Stimulated activated CD8-positive, alpha-beta memory T cell treated with anti-CD3 and anti-CD28 coated beads, Interleukin-15, amount 100 ng/mL, for 1 hour (primary cell): Measurements from ENCODE around the gene ZNF532.
"Not testable (repeated sequence)": the region's sequence is repeated elsewhere in the genome, so short reads cannot be mapped to it uniquely, and the experiment has no call there.

Source experiments
- DNase-seq: peaks from one replicate; pipeline ENCODE4 v3.0.0-alpha.2; 2020; ENCODE audit warnings: low read depth

Gene ZNF532, protein sequence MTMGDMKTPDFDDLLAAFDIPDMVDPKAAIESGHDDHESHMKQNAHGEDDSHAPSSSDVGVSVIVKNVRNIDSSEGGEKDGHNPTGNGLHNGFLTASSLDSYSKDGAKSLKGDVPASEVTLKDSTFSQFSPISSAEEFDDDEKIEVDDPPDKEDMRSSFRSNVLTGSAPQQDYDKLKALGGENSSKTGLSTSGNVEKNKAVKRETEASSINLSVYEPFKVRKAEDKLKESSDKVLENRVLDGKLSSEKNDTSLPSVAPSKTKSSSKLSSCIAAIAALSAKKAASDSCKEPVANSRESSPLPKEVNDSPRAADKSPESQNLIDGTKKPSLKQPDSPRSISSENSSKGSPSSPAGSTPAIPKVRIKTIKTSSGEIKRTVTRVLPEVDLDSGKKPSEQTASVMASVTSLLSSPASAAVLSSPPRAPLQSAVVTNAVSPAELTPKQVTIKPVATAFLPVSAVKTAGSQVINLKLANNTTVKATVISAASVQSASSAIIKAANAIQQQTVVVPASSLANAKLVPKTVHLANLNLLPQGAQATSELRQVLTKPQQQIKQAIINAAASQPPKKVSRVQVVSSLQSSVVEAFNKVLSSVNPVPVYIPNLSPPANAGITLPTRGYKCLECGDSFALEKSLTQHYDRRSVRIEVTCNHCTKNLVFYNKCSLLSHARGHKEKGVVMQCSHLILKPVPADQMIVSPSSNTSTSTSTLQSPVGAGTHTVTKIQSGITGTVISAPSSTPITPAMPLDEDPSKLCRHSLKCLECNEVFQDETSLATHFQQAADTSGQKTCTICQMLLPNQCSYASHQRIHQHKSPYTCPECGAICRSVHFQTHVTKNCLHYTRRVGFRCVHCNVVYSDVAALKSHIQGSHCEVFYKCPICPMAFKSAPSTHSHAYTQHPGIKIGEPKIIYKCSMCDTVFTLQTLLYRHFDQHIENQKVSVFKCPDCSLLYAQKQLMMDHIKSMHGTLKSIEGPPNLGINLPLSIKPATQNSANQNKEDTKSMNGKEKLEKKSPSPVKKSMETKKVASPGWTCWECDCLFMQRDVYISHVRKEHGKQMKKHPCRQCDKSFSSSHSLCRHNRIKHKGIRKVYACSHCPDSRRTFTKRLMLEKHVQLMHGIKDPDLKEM (N-terminal part only)

DNA sequence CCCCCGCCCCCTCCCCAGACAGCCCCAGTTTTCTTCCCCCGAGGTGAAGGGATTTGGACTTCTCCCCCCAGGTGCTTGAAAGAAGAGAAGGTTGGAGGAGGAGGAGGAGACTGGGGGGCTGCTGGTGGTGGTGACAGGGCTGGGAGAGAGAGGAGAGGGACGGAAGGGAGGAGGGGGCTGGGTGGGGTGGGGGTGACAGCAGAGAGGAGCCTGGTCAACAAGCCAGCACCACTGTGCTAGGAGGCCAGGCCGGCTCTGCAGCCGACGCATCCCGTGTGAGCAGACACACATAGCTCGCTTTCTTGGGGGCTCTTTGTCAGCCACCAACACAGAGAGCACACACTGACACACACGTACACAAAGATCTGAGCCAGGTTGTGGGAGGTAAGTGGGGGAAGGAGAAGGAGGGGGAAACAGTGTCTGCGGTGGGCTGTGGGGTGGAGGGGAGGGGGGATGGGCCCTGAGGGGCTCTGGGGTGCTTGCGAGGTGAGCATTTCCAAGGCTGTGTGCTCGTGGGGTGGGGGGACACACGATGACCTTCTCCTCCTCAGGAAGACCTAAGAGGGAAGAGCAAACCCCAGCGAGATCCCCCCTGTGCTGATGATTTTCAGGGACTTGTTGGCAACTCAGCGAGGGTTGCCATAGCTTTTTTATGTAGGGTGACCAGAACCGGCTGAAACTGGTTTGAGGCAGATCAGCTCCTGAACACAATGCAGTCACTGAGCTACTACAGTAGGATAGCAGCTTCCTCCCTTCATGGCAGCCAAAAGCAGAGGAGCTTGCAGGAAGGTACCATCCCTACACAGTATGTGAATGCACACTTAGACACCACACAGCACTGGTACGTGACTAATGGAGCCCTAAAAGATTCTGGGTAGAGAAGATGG is at the start of gene ZNF532:
Gene ZNF532, plus strand, starts transcription at position 732 of the 887 bp plus-strand sequence. CDS start 53,411 bp downstream, outside the sequence.
- no peak for DNase-seq

DNA sequence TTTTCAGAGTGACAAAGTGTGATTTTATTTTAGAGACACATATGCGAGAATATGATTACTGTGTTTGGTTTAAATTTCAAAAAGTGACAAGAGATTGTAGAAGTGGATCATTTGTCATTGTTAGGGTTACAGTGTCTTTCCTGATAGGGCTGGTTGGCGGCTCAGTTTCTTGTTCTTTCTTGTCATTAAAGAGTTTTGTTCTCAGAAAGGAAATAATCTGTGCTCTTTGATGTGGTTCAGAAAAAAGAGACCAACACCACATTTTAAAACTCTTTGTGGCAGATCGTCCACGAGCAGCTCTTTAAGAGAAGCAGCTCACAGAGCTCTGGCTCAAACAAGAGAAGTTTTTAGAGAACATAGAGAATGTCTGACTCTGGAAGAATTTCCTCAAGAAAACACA is 45.6 kb upstream of the ZNF532 start:
- DNase-seq = no peak

DNA sequence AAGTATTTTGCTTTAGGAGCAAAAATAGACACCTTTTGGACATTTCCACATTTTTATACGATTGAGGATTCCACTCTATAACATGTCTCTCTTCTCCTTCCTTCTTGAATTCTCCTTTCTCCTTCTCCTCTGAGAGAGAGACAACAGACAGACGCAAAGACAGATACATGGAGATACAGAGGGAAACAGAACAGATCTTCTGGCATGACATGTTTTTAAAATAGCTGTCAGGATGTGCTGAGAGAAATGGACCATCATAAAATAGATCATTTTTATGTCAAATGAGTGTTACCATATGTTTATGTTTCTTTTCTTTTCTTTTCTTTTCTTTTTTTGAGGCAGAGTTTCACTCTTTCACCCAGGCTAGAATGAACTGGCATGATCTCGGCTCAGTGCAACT is 44.4 kb upstream of the ZNF532 start:
- no peak for DNase-seq

DNA sequence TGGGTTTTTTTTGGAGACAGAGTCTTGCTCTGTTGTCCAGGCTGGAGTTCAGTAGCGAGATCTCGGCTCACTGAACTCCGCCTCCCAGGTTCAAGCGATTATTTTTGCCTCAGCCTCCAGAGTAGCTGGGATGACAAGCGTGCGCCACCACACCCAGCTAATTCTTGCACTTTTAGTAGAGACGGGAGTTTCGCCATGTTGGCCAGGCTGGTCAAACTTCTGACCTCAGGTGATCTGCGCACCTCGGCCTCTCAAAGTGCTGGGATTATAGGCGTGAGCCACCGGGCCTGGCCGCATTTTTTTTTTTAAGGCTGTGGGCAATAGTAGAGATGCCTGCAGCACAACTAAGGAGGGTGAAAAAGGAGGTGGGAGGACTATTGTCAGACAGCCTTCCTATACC is 41.7 kb upstream of the ZNF532 start:
- DNase-seq = no peak

DNA sequence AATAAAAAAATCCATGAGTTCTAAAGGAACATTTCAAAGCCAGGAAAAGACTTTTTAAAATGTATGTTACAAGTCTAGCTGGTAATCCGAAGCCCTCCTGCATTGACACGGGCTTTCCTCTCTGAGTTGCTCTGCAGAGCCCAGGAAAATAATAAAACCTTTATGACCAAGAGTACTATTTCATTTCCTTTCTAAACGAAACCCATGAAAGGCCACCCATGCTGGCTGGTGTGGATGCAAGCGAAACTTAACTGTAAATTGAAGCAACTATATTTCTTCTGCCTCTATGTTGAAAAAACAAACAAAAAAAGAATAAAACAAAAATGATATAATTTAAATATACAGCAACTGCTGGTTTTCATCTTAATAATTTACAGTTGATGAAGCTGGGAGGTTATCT is 41.3 kb upstream of the ZNF532 start:
- DNase-seq = no peak

DNA sequence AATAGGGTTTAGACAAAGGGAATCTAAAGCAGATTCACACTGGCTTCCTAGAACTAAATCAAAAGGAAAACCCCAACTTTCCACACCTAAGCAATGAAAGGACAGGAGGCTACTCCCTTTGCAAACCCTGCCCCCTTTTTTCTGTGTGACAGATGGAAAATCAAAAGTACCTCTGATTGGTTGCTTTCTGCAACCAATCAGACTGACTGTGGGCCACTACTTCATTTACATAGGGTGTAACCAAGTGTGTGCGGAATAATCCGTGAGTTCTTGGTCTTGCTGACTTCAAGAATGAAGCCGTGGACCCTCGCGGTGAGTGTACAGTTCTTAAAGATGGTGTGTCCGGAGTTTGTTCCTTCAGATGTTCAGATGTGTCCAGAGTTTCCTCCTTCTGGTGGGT is 37.8 kb upstream of the ZNF532 start:
- not testable (repeated sequence) for DNase-seq

DNA sequence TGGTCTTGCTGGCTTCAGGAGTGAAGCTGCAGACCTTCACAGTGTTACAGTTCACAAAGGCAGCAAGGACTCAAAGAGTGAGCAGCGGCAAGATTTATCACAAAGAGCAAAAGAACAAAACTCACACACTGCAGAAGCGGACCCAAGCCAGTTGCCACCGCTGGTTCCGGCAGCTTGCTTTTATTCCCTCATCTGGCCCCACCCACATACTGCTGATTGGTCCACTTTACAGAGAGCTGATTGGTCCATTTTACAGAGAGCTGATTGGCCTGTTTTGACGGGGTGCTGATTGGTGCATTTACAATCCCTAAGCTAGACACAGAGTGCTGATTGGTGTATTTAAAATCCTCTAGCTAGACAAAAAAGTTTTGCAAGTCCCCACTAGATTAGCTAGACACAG is 37.2 kb upstream of the ZNF532 start:
- no peak for DNase-seq

DNA sequence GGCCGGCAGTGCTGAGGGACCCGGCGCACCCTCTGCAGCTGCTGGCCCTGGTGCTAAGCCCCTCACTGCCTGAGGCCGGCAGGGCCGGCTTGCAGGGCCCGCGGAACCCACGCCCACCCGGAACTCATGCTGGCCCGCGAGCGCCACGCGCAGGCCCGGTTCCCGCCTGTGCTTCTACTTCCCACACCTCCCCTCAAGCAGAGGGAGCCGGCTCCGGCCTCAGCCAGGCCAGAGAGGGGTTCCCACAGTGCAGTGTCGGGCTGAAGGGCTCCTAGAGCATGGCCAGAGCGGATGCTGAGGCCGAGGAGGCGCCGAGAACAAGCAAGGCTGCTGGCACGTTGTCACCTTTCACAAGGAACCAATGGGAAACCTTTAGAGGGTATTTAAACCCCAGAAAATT is 36.8 kb upstream of the ZNF532 start:
- no peak for DNase-seq

DNA sequence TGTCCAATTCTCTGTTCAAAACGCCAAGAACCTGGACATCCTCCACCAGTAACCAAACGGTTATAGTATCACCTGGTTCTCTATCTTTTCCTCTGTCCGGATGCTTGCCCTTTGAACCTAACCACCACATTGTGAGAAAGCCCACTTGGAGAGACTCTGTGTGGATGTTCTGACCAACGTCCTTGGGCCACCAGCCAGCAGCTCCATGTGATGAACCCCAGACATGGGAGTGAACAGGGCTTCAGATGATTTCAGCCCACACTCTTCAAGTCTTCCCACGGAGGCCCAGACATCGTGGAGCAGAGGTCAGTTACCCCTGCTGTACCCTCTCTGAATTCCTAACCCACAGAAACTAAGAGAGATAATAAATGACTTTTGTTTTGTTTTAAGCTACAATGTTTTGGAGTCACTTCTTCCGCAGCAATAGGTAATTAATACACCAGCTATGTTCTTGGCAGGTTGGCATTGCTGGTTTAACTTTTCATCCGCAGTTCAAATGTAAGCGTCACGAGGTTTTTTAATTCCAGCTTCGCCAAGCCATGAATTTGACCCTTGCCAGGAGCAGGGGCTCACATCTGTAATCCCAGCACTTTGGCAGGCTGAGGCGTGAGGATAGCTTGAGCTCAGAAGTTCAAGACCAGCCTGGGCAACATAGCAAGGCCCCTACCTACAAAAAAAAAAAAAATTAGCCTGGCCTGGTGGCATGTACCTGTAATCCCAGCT is 36.1 kb upstream of the ZNF532 start:
- no peak for DNase-seq

DNA sequence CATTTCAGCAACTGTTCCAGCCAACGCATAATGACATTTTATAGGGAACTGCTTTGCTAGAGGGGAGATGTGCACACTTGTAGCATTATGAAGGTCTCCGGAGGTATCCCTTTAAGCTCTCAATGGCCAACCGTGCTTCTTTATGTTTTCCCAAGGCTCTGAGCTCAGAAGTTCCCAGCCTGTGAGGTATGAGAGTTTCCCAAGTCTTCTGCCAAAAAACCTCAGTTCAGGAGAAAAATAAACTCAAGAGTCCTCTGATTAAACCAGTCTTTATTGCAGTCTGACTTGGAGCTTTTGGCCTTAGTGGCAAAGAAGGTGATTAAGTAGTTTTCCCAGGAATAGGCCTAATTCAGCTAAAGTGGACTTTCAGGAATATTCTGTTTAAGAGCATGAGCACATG is 35.4 kb upstream of the ZNF532 start:
- DNase-seq = no peak

DNA sequence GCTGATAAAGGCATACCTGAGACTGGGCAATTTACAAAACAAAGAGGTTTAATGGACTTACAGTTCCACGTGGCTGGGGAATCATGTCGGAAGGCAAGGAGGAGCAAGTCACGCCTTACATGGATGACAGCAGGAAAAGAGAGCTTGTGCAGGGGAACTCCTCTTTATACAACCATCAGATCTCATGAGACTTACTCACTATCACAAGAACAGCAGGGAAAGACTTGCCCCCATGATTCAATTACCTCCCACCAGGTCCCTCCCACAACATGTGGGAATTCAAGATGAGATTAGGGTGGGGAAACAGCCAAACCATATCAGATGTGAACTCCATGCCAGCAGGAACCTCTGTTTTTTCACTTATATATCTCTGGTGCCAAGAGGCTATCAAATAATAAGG is 34.8 kb upstream of the ZNF532 start:
- DNase-seq = not testable (repeated sequence)

DNA sequence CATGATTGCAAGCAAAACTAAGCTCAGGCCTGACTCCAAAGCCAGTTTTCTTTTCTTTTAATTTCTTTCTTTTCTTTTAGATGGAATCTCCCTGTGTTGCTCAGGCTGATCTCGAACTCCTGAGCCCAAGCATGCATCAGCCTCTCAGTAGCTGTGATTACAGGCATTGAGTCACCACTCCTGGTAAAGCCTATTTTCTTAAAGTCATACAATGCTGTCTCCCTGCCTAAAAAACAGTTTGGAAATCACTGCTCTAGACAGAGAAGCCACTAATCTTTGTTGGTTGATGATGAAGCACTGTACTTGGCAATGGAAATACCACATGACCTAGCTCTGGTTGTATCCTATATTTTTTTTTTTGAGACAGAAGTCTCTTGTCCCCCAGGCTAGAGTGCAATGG is 33.1 kb upstream of the ZNF532 start:
- no peak for DNase-seq

DNA sequence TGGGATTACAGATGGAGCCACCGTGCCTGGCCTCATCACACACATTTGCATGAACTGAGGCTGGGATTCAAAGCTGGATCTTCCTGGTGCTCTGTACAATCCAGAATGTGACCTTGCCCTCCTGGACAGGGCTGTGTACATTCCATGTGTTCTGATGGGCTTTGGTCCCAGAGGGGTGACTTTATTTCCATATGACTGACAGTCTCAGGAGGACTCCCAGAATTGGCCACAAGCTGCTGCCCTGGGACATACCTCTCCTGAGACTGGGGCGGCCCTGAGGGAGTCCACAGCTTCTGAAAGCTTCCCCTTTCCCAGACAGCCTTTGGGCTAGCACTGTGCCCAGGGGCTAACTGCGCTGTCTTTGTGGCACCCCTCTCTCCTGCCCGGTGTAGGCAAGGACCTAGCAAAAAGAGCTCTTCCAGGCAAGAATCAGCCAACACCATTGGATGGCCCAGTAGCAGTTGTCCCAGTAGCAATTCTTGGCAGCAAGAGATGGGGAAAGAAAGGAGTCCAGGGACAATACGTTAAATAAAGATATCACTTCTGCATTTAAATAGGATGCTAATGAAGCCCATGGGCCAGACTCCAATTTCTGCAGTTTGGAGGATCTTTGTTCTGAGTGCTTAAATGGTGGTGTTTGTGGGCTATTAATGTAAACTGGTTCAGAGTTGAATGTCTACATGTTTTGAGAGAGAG is 26.4 kb upstream of the ZNF532 start:
- DNase-seq = no peak

DNA sequence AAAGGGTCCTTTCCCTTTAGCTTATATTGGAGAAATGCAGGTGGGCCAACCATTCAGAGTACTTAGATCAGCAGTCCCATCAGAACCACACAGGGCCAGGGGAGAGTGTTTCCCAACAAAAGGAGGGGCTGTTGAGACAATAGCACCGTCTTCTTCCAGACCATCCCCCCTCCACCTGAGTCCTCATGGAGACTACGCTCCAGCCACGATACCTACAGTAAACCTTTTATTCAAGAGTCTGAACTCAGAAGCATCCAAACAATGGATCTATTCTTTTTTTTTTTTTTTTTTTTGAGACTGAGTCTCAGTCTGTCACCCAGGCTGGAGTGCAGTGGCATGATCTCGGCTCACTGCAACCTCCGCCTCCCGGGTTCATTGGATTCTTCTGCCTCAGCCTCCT is 25.7 kb upstream of the ZNF532 start:
- no peak for DNase-seq

DNA sequence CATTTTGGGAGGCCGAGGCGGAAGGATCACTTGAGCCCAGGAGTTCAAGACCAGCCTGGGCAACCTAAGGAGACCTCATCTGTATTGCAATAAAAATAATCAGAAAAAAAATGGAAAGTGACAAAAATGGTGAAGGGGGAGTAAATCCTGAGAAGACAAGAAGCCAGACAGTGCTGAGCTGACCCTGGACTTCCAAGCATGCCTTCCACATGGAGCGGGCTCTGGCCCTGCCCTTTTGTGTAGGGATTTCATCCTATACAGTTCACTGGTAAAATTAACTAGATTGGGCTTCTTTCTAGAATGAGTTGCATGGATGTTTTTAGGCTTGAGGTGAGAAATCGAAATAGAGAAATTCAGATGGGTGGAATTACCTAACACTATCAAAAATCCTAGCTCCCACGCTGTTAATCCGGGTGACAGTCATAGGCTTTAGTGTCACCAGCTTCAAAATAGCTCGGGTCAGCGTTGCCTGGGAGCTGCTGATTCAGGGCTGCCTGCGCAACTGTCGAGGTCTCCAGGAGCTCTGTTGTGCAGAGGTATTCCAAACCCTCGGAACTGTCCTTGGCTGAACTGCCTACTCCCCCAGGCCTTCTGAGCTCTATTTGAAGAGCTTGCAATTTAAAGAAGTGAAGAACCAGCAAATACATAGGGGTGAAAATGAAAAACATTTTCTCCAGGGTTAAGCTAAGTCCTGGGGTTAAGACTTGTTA is 21.5 kb upstream of the ZNF532 start:
- DNase-seq = no peak

DNA sequence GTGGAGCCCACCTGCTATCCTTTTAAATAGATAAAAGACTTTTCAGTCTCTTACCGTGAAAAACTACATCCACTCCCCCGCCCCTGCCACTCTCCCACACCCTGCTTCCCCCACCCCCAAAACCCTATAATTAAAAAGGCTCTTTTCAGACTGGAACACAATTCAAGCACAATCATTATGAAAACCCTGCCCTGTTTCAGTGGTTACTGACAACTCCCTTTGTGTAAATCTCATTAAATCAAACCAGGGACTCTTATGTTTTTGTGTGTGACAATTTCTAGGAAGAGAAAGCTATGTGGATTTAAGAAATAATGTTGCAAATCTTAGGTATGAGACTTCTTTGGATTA is 21.0 kb upstream of the ZNF532 start:
- DNase-seq = no peak

DNA sequence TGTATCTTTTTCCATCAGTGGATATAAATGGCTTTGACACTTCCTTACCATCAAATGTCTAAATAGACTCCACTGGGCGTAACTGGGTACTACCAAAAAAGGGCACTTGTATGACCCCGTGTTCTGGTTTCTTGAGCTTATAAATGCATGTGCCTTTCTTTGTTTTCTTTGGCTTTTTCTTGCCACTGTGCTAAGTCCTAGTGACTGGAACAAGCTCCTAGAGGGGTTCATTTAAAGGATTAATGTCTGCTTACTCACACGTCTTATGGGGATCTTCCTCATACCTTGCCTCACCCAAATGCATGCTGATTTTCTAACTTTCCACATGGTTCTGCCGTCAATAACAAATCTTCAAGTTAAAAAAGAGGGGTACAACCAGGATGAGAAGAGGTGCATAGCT is 19.8 kb upstream of the ZNF532 start:
- no peak for DNase-seq

DNA sequence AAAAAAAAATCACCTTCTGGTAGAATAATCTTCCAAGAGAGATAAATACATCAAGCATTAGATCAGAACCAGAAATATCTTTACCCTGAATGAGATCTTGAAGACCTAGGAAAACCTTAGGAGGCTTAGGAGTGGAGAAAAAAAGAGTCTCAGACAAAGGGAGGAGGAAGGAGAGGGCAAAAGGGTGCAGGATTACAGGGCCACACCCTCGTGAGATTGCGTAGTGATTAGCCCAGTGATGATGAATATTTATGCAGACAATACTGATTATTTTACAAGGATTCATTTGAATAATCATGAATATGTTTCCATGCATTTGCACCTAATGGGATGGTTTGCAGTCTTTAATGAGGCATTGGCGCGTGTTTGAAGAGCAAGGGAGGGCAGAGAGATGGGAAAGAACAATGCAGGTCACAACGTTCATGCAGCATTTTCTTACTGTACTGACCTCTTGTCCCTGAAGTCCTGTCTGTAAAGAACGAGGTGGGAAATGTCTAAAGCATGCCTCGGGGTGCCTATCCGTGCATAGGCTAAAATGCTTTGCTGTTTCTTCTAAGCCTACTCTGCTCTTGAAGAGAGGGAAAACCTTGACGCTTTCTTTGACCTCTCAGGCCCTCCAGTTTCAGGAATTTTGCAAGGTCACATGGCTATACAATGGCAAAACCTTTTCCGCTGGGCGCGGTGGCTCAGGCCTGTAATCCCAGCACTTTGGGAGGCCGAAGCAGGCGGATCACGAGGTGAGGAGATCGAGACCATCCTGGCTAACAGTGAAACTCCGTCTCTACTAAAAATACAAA is 18.6 kb upstream of the ZNF532 start:
- no peak for DNase-seq
